Measurements from ENCODE around the gene RABL6.
A peak's percentile ranks its signal among the peaks of the same experiment; 100 is the strongest.

RABL6 gene

GRCh38 chr9:136805207-136805740 lies 2.5 kb upstream of the RABL6 start:
- peaks cover 18% of the 10 kb centered on the region for H3K4me1 ChIP-seq (ENCODE audit: control insufficient read depth, insufficient read depth, low read length)
- no peaks in the 10 kb centered on the region for H3K9me3 ChIP-seq (ENCODE audit: control insufficient read depth, low read length)
- no peaks in the 10 kb centered on the region for H3K36me3 ChIP-seq (ENCODE audit: control insufficient read depth, insufficient read depth, low read length)
- H3K27me3 ChIP-seq (ENCODE audit: control insufficient read depth, insufficient read depth, low read length, poor library complexity, severe bottlenecking), result peaks cover 4% of the 10 kb centered on the region
- H3K27ac ChIP-seq (ENCODE audit: insufficient read depth, low read depth, low read length, poor library complexity, severe bottlenecking), result no peak overlapping the region
- WGBS, 2 experiments, result 93 to 94% methylated on average over 12 of the region's 12 CpGs
- H3K4me3 ChIP-seq (ENCODE audit: insufficient read depth, low read depth, low read length), result no peak overlapping the region

- Histone ChIP-seq H3K27me3 (ENCODE audit: control insufficient read depth, insufficient read depth, low read length, poor library complexity, severe bottlenecking) (peaks cover 4% of the 10 kb centered on the region), H3K4me3 (ENCODE audit: insufficient read depth, low read depth, low read length) (no peak overlapping the region), H3K36me3 (ENCODE audit: control insufficient read depth, insufficient read depth, low read length) (no peaks in the 10 kb centered on the region), H3K4me1 (ENCODE audit: control insufficient read depth, insufficient read depth, low read length) (peaks cover 20% of the 10 kb centered on the region), H3K9me3 (ENCODE audit: control insufficient read depth, low read length) (no peaks in the 10 kb centered on the region), H3K27ac (ENCODE audit: insufficient read depth, low read depth, low read length, poor library complexity, severe bottlenecking) (no peak overlapping the region)
- WGBS, 2 experiments, result 94 to 97% methylated on average over 10 of the region's 10 CpGs
These were observed 1.7 kb upstream of the RABL6 start for GRCh38 chr9:136806067-136806466.

- 86 to 87% methylated on average over 25 of the region's 25 CpGs for WGBS, 2 experiments
- Histone ChIP-seq H3K36me3 (ENCODE audit: control insufficient read depth, insufficient read depth, low read length) (peaks cover 2% of the 10 kb centered on the region), H3K4me3 (ENCODE audit: insufficient read depth, low read depth, low read length) (peak overlapping the region; percentile 93), H3K4me1 (ENCODE audit: control insufficient read depth, insufficient read depth, low read length) (peaks cover 15% of the 10 kb centered on the region), H3K27ac (ENCODE audit: insufficient read depth, low read depth, low read length, poor library complexity, severe bottlenecking) (no peak overlapping the region), H3K9me3 (ENCODE audit: control insufficient read depth, low read length) (no peaks in the 10 kb centered on the region), H3K27me3 (ENCODE audit: control insufficient read depth, insufficient read depth, low read length, poor library complexity, severe bottlenecking) (peaks cover 4% of the 10 kb centered on the region)
These were observed 1.0 kb upstream of the RABL6 start for GRCh38 chr9:136806631-136807201.

GRCh38 chr9:136808075-136808805 lies 492 bp downstream of the RABL6 start:
- Histone ChIP-seq H3K27ac (ENCODE audit: insufficient read depth, low read depth, low read length, poor library complexity, severe bottlenecking) (no peak overlapping the region), H3K27me3 (ENCODE audit: control insufficient read depth, insufficient read depth, low read length, poor library complexity, severe bottlenecking) (no peaks in the 10 kb centered on the region), H3K4me1 (ENCODE audit: control insufficient read depth, insufficient read depth, low read length) (peaks cover 15% of the 10 kb centered on the region), H3K4me3 (ENCODE audit: insufficient read depth, low read depth, low read length) (peak overlapping the region; percentile 93), H3K9me3 (ENCODE audit: control insufficient read depth, low read length) (no peaks in the 10 kb centered on the region), H3K36me3 (ENCODE audit: control insufficient read depth, insufficient read depth, low read length) (peaks cover 13% of the 10 kb centered on the region)
- WGBS, 2 experiments, result 0% methylated on average over 93 of the region's 93 CpGs

GRCh38 chr9:136808806-136809158 lies 1.0 kb downstream of the RABL6 start:
- H3K4me3 ChIP-seq (ENCODE audit: insufficient read depth, low read depth, low read length), result peak overlapping the region; percentile 93
- peaks cover 15% of the 10 kb centered on the region for H3K4me1 ChIP-seq (ENCODE audit: control insufficient read depth, insufficient read depth, low read length)
- WGBS, 2 experiments, result 6 to 7% methylated on average over 14 of the region's 14 CpGs
- no peak overlapping the region for H3K27ac ChIP-seq (ENCODE audit: insufficient read depth, low read depth, low read length, poor library complexity, severe bottlenecking)
- peaks cover 13% of the 10 kb centered on the region for H3K36me3 ChIP-seq (ENCODE audit: control insufficient read depth, insufficient read depth, low read length)
- H3K9me3 ChIP-seq (ENCODE audit: control insufficient read depth, low read length), result no peaks in the 10 kb centered on the region
- H3K27me3 ChIP-seq (ENCODE audit: control insufficient read depth, insufficient read depth, low read length, poor library complexity, severe bottlenecking), result no peaks in the 10 kb centered on the region

- Histone ChIP-seq H3K27ac (ENCODE audit: insufficient read depth, low read depth, low read length, poor library complexity, severe bottlenecking) (no peak overlapping the region), H3K4me3 (ENCODE audit: insufficient read depth, low read depth, low read length) (no peak overlapping the region), H3K27me3 (ENCODE audit: control insufficient read depth, insufficient read depth, low read length, poor library complexity, severe bottlenecking) (no peaks in the 10 kb centered on the region), H3K9me3 (ENCODE audit: control insufficient read depth, low read length) (no peaks in the 10 kb centered on the region), H3K36me3 (ENCODE audit: control insufficient read depth, insufficient read depth, low read length) (peaks cover 13% of the 10 kb centered on the region), H3K4me1 (ENCODE audit: control insufficient read depth, insufficient read depth, low read length) (peaks cover 5% of the 10 kb centered on the region)
- 95% methylated on average over 13 of the region's 13 CpGs for WGBS, 2 experiments
These were observed 7.1 kb downstream of the RABL6 start for GRCh38 chr9:136814725-136815421.

GRCh38 chr9:136815422-136815782 lies 7.7 kb downstream of the RABL6 start:
- Histone ChIP-seq H3K4me3 (ENCODE audit: insufficient read depth, low read depth, low read length) (no peak overlapping the region), H3K4me1 (ENCODE audit: control insufficient read depth, insufficient read depth, low read length) (peaks cover under 1% of the 10 kb centered on the region), H3K27ac (ENCODE audit: insufficient read depth, low read depth, low read length, poor library complexity, severe bottlenecking) (no peak overlapping the region), H3K36me3 (ENCODE audit: control insufficient read depth, insufficient read depth, low read length) (peaks cover 13% of the 10 kb centered on the region), H3K27me3 (ENCODE audit: control insufficient read depth, insufficient read depth, low read length, poor library complexity, severe bottlenecking) (peaks cover 1% of the 10 kb centered on the region), H3K9me3 (ENCODE audit: control insufficient read depth, low read length) (no peaks in the 10 kb centered on the region)
- 0% methylated on average over 1 of the region's 1 CpG for WGBS, 2 experiments

GRCh38 chr9:136820971-136821825 lies 13.4 kb downstream of the RABL6 start:
- Histone ChIP-seq H3K27ac (ENCODE audit: insufficient read depth, low read depth, low read length, poor library complexity, severe bottlenecking) (no peak overlapping the region), H3K4me3 (ENCODE audit: insufficient read depth, low read depth, low read length) (peak overlapping the region; percentile 35), H3K27me3 (ENCODE audit: control insufficient read depth, insufficient read depth, low read length, poor library complexity, severe bottlenecking) (peaks cover 11% of the 10 kb centered on the region), H3K4me1 (ENCODE audit: control insufficient read depth, insufficient read depth, low read length) (peaks cover 8% of the 10 kb centered on the region), H3K9me3 (ENCODE audit: control insufficient read depth, low read length) (no peaks in the 10 kb centered on the region), H3K36me3 (ENCODE audit: control insufficient read depth, insufficient read depth, low read length) (peaks cover 10% of the 10 kb centered on the region)
- WGBS, 2 experiments, result 9 to 10% methylated on average over 83 of the region's 83 CpGs

GRCh38 chr9:136821826-136822544 lies 14.2 kb downstream of the RABL6 start:
- Histone ChIP-seq H3K36me3 (ENCODE audit: control insufficient read depth, insufficient read depth, low read length) (peaks cover 10% of the 10 kb centered on the region), H3K9me3 (ENCODE audit: control insufficient read depth, low read length) (no peaks in the 10 kb centered on the region), H3K4me1 (ENCODE audit: control insufficient read depth, insufficient read depth, low read length) (peaks cover 8% of the 10 kb centered on the region), H3K4me3 (ENCODE audit: insufficient read depth, low read depth, low read length) (peak overlapping the region; percentile 35), H3K27ac (ENCODE audit: insufficient read depth, low read depth, low read length, poor library complexity, severe bottlenecking) (no peak overlapping the region), H3K27me3 (ENCODE audit: control insufficient read depth, insufficient read depth, low read length, poor library complexity, severe bottlenecking) (peaks cover 11% of the 10 kb centered on the region)
- WGBS, 2 experiments, result 61 to 63% methylated on average over 42 of the region's 42 CpGs

Data from ectodermal cell (in vitro differentiated cells).